Ascending aorta (tissue), 2 donors: ENCODE measurements around the gene SLC25A34. TPM values are rescaled to one million over a fixed set of nuclear protein-coding genes. Genes with fewer than 3 reads are reported as not detected.

Experiments
- DNase-seq, 2 donors: peaks; one replicate each; pipeline ENCODE4 v3.0.0-alpha.2; 2019; ENCODE audit warnings: low spot score in 2 of 2
- H3K27ac ChIP-seq, 2 donors: fragments of 200-600 bp; sonication (generic); one replicate each; pipeline ENCODE4 v1.5.1; 2016 to 2017; ENCODE audit warnings: mild to moderate bottlenecking in 1 of 2
- H3K27me3 ChIP-seq: fragments of 200-600 bp; sonication (generic); one replicate; pipeline ENCODE4 v1.5.1; 2017
- H3K36me3 ChIP-seq, 2 donors: fragments of 200-600 bp; sonication (generic); one replicate each; pipeline ENCODE4 v1.5.1; 2016
- H3K4me1 ChIP-seq, 2 donors: fragments of 200-600 bp; sonication (generic); one replicate each; pipeline ENCODE4 v1.5.1; 2016 to 2017; ENCODE audit warnings: mild to moderate bottlenecking in 1 of 2
- H3K4me3 ChIP-seq, 2 donors: fragments of 200-600 bp; sonication (generic); one replicate each; pipeline ENCODE4 v1.5.1; 2016 to 2017; ENCODE audit warnings: mild to moderate bottlenecking in 1 of 2
- H3K9me3 ChIP-seq, 2 donors: fragments of 200-600 bp; sonication (generic); one replicate each; pipeline ENCODE4 v1.5.1; 2016
- intact Hi-C: fragments of 100-400 bp; cut with DNase I; formaldehyde crosslinking; loops from one replicate; pipeline ENCODE4 v1.15.1; 2023
- total RNA-seq: library from RNA; depleted of rRNA; stranded (reverse); fragments of >200 nt; gene quantifications from one replicate; pipeline ENCODE4 v1.1.0, GENCODE V29; 2016
- TF ChIP-seq, protein P1 (sequence below), 3 experiments: fragments of 200-600 bp in 2 of 3; fragments of 450-650 bp in 1 of 3; sonication (generic) in 2 of 3; IDR thresholded peaks; one replicate each; pipeline ENCODE4 v1.5.1; 2016 to 2019; ENCODE audit warnings: antibody characterized with exemption in 3 of 3, mild to moderate bottlenecking in 1 of 3, moderate library complexity in 1 of 3

The SLC25A34 gene
- total RNA-seq, 1 donor from 2014 or later, result 5.7 TPM

DNA sequence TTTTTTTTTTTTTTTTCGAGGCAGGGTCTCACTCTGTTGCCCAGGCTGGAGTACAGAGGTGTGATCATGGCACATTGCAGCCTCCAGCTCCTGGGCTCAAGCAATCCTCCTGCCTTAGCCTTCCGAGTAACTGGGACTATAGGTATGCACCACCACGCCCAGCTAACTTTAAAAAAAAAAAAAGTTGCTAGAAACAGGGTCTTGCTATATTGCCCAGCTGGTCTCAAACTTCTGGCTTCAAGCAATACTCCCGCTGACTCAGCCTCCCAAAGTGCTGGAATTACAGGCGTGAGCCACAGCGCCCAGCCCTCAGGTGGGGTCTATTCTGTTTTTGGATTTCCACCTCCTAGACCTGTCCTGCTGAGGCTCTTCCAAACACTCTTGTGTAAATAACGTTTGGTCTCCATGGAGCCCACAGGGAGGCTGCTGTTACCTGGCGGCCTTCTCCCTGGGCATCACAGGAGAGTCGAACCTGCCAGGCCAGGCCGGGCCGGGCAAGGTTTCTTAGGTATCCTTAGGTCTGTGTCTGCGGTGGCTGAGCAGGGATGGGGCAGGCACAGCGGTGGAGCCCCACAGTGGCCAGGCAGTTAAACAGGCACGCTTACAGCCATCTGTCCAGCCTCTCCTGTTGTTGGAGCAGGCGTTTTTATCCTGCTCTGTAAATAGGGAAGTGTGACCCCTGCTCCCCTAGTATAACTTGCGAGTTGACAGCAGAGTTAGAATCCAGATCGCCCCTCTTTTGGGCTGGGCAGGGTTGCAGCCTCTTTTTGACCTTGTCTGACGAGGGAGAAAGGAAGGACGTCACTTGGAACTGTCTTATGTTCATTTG is 33.1 kb upstream of the SLC25A34 start:
- Histone ChIP-seq H3K4me3 (peak overlapping the region; percentile 3 to 12), H3K9me3 (no peaks in the 10 kb centered on the region), H3K4me1 (peaks cover 16 to 29% of the 10 kb centered on the region in 2 donors), H3K27ac (peak overlapping the region; percentile 84 to 91), H3K36me3 (peaks cover 0 to 4% of the 10 kb centered on the region in 2 donors), H3K27me3 (no peaks in the 10 kb centered on the region)
- DNase-seq, result no peak
- intact Hi-C loops, result loop anchor here (2.0 to 5.0 kb wide), 2 partner anchors 18 to 44 kb away; partner anchors contain the start of gene PLEKHM2
- TF ChIP-seq, protein P1, sequence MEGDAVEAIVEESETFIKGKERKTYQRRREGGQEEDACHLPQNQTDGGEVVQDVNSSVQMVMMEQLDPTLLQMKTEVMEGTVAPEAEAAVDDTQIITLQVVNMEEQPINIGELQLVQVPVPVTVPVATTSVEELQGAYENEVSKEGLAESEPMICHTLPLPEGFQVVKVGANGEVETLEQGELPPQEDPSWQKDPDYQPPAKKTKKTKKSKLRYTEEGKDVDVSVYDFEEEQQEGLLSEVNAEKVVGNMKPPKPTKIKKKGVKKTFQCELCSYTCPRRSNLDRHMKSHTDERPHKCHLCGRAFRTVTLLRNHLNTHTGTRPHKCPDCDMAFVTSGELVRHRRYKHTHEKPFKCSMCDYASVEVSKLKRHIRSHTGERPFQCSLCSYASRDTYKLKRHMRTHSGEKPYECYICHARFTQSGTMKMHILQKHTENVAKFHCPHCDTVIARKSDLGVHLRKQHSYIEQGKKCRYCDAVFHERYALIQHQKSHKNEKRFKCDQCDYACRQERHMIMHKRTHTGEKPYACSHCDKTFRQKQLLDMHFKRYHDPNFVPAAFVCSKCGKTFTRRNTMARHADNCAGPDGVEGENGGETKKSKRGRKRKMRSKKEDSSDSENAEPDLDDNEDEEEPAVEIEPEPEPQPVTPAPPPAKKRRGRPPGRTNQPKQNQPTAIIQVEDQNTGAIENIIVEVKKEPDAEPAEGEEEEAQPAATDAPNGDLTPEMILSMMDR (IDR thresholded peaks at IDR 0.05), result peak in 1 of 3 experiments; percentile 21

DNA sequence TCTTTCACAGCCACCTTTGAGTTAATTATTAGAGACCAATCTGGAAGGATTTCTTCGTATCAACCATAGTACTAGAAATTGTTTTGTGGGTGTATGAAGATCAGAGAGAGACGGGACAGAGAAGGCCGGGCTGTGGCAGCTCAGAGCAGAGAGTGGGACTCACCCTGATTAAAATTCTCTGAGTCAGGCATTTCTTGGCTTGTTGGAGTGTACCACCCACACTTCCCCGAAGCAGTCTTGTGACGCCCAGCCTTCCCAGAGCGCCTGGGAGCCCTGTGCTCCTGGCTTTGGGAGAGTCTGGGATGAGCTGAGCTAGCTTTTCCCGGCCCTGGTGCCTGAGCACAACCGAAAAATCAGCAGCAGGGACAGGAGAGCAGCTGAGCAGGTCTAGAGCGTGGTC is 32.5 kb upstream of the SLC25A34 start:
- intact Hi-C loops, result loop anchor here (2.0 to 5.0 kb wide), 2 partner anchors 19 to 44 kb away; partner anchors contain the start of gene PLEKHM2
- H3K4me1 ChIP-seq, result peaks cover 16 to 26% of the 10 kb centered on the region in 2 donors
- peak overlapping the region; percentile 3 to 12 for H3K4me3 ChIP-seq
- peaks cover 0 to 4% of the 10 kb centered on the region in 2 donors for H3K36me3 ChIP-seq
- no peaks in the 10 kb centered on the region for H3K27me3 ChIP-seq
- DNase-seq, result peak; percentile 79 to 94
- no peaks in the 10 kb centered on the region for H3K9me3 ChIP-seq
- TF ChIP-seq, protein P1 (IDR thresholded peaks at IDR 0.05), result no peak
- peak overlapping the region; percentile 84 to 91 for H3K27ac ChIP-seq

- peaks cover 16 to 26% of the 10 kb centered on the region in 2 donors for H3K4me1 ChIP-seq
- TF ChIP-seq, protein P1 (IDR thresholded peaks at IDR 0.05), result no peak
Observed at GRCh38 chr1:15704526-15705183, 31.4 kb upstream of the SLC25A34 start.

GRCh38 chr1:15705184-15705566 is 30.9 kb upstream of the SLC25A34 start:
- intact Hi-C loops, result no loop called here
- Histone ChIP-seq H3K9me3 (no peaks in the 10 kb centered on the region), H3K4me1 (peaks cover 13 to 26% of the 10 kb centered on the region in 2 donors)

More at GRCh38 chr1:15704526-15705183, 31.4 kb upstream of the SLC25A34 start:
- no peaks in the 10 kb centered on the region for H3K9me3 ChIP-seq
- H3K36me3 ChIP-seq, result peaks cover 0 to 4% of the 10 kb centered on the region in 2 donors
- intact Hi-C loops, result loop anchor here (5.0 kb wide), 1 partner anchor 43 kb away; no protein-coding TSS in a partner anchor
- H3K27me3 ChIP-seq, result no peaks in the 10 kb centered on the region
- DNase-seq, result no peak
- H3K4me3 ChIP-seq, result no peak overlapping the region
- peak overlapping the region; percentile 84 to 91 for H3K27ac ChIP-seq

DNA sequence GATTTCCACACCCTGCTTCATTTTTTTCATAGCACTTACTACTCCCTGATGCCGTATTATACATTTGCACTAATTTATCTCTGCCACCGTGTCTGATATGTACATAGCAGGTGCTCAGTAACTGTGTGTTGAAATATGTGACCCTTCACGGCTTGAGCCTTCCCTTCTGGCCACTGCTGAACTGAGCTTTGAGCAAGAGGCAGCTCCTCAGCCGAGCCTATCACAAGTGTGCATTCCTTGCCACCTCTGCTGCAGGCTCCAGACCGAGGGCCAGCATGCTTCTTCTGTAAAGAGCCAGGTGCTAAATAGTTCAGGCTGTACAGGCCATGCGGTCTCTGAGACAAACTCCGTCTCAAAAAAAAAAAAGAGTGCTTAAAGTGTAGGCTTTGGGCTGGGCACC is 29.3 kb upstream of the SLC25A34 start:
- DNase-seq, result no peak
- Histone ChIP-seq H3K9me3 (no peaks in the 10 kb centered on the region), H3K27me3 (no peaks in the 10 kb centered on the region), H3K4me3 (no peak overlapping the region), H3K4me1 (peaks cover 9 to 19% of the 10 kb centered on the region in 2 donors), H3K36me3 (peaks cover 0 to 4% of the 10 kb centered on the region in 2 donors), H3K27ac (no peak overlapping the region)
- TF ChIP-seq, protein P1 (IDR thresholded peaks at IDR 0.05), result no peak
- intact Hi-C loops, result no loop called here

More at GRCh38 chr1:15705184-15705566, 30.9 kb upstream of the SLC25A34 start:
- DNase-seq, result no peak
- Histone ChIP-seq H3K4me3 (no peak overlapping the region), H3K27ac (peak overlapping the region; percentile 84 to 91), H3K36me3 (peaks cover 0 to 4% of the 10 kb centered on the region in 2 donors), H3K27me3 (no peaks in the 10 kb centered on the region)
- TF ChIP-seq, protein P1 (IDR thresholded peaks at IDR 0.05), result no peak
